ENCODE data around the gene MRPL19.

- TF ChIP-seq, protein P1, sequence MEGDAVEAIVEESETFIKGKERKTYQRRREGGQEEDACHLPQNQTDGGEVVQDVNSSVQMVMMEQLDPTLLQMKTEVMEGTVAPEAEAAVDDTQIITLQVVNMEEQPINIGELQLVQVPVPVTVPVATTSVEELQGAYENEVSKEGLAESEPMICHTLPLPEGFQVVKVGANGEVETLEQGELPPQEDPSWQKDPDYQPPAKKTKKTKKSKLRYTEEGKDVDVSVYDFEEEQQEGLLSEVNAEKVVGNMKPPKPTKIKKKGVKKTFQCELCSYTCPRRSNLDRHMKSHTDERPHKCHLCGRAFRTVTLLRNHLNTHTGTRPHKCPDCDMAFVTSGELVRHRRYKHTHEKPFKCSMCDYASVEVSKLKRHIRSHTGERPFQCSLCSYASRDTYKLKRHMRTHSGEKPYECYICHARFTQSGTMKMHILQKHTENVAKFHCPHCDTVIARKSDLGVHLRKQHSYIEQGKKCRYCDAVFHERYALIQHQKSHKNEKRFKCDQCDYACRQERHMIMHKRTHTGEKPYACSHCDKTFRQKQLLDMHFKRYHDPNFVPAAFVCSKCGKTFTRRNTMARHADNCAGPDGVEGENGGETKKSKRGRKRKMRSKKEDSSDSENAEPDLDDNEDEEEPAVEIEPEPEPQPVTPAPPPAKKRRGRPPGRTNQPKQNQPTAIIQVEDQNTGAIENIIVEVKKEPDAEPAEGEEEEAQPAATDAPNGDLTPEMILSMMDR (IDR thresholded peaks at IDR 0.05): no peak
- no peak for TF ChIP-seq POLR2A (IDR thresholded peaks at IDR 0.05)
Observed at GRCh38 chr2:75656563-75656962, 10.0 kb downstream of the MRPL19 start.

All from thyroid gland (tissue), 4 donors.